Fibroblast of skin of right biceps (primary cell): ENCODE measurements around the gene FBXO7.

ENCODE experiments used
- DNase-seq: peaks from one replicate; pipeline ENCODE4 v3.0.0-alpha.2; 2013

Gene FBXO7

GRCh38 chr22:32532820-32533128, 58.2 kb downstream of the FBXO7 start:
- no peak for DNase-seq

- DNase-seq = peak; percentile 62
Observed at GRCh38 chr22:32533265-32534111, 58.9 kb downstream of the FBXO7 start.

GRCh38 chr22:32534252-32535235, 59.9 kb downstream of the FBXO7 start:
- peak; percentile 65 for DNase-seq

GRCh38 chr22:32535531-32536190, 61.0 kb downstream of the FBXO7 start:
- no peak for DNase-seq

- DNase-seq = no peak
Observed at GRCh38 chr22:32536352-32536751, 61.7 kb downstream of the FBXO7 start.

- no peak for DNase-seq
Observed at GRCh38 chr22:32538521-32538920, 63.9 kb downstream of the FBXO7 start.

- DNase-seq = peak; percentile 31
Observed at GRCh38 chr22:32539631-32540421, 65.2 kb downstream of the FBXO7 start.

GRCh38 chr22:32541481-32541880, 66.9 kb downstream of the FBXO7 start:
- no peak for DNase-seq

- DNase-seq = no peak
Observed at GRCh38 chr22:32542066-32542676, 67.6 kb downstream of the FBXO7 start.

GRCh38 chr22:32542677-32543357, 68.2 kb downstream of the FBXO7 start:
- no peak for DNase-seq

GRCh38 chr22:32544953-32545558, 70.4 kb downstream of the FBXO7 start:
- peak; percentile 33 for DNase-seq

GRCh38 chr22:32545801-32546200, 71.2 kb downstream of the FBXO7 start:
- DNase-seq = peak; percentile 22

GRCh38 chr22:32546496-32546895, 71.9 kb downstream of the FBXO7 start:
- DNase-seq = no peak

GRCh38 chr22:32546935-32547334, 72.3 kb downstream of the FBXO7 start:
- DNase-seq = no peak

GRCh38 chr22:32548039-32548438, 73.4 kb downstream of the FBXO7 start:
- no peak for DNase-seq
